ENCODE data around the gene SLC9B2. TPM values are rescaled to one million over a fixed set of nuclear protein-coding genes. Genes with fewer than 3 reads are reported as not detected.

The SLC9B2 gene
- total RNA-seq, 1 experiment from 2014 or later = not detected

GRCh38 chr4:103086551-103086950, 10.0 kb upstream of the SLC9B2 start:
- in situ Hi-C loops (cut with HindIII; ENCODE audit: low pct_unique_long_range_greater_than_20kb, low sequenced_read_pairs) = no loop called here

DNA sequence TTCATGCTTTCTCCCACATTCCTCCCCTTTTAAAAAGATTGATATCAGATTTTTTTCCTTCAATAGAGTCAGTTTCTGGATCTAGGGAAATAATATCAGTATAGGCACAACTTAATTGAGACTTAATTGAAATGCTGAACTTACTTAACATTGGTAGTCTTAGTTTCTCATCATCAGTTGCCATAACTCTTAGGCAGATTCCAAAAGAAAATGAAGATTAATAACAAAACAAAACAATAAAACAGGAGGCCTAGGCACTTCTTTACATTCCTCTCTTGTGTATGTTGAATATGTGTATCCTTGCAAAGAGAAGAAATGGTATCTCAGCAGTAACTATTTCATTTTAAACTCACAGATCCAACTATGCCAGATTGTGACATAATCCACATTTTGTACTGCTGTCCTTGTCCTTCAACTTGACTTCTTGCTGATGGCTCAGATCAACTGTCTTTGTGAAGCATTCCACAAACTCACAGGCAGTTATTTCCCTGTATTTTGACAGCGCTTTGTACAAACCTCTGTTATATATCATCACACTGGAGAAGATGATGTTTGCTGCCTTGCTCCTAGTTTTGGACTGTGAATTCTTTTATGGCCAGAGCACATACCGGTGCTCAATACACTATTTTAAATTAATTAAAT, 9.1 kb upstream of the SLC9B2 start:
- in situ Hi-C loops (cut with HindIII; ENCODE audit: low pct_unique_long_range_greater_than_20kb, low sequenced_read_pairs) = no loop called here
- DNase-seq (ENCODE audit: low read depth) = no peak

More at GRCh38 chr4:103086551-103086950, 10.0 kb upstream of the SLC9B2 start:
- no peak for DNase-seq (ENCODE audit: low read depth)

DNA sequence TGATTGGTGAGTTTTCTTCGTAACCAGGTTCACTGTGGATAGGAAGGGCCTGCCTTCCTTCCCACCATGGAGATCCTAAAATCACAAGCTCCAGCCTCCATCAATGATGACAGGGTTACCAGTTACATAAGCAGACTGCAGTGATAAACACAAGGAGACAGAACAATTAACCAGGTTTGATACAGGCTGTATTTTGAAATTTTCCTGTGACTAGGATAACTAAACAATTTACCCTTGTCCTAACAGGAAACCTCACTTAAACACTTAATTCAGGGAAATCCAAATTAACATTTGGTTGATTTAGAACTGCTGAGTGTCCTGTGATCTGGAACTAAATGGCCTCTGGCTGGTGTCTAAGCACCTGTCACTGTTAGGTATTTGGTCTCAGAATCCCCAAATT, 3.1 kb upstream of the SLC9B2 start:
- in situ Hi-C loops (cut with HindIII; ENCODE audit: low pct_unique_long_range_greater_than_20kb, low sequenced_read_pairs) = no loop called here
- DNase-seq (ENCODE audit: low read depth) = no peak

DNA sequence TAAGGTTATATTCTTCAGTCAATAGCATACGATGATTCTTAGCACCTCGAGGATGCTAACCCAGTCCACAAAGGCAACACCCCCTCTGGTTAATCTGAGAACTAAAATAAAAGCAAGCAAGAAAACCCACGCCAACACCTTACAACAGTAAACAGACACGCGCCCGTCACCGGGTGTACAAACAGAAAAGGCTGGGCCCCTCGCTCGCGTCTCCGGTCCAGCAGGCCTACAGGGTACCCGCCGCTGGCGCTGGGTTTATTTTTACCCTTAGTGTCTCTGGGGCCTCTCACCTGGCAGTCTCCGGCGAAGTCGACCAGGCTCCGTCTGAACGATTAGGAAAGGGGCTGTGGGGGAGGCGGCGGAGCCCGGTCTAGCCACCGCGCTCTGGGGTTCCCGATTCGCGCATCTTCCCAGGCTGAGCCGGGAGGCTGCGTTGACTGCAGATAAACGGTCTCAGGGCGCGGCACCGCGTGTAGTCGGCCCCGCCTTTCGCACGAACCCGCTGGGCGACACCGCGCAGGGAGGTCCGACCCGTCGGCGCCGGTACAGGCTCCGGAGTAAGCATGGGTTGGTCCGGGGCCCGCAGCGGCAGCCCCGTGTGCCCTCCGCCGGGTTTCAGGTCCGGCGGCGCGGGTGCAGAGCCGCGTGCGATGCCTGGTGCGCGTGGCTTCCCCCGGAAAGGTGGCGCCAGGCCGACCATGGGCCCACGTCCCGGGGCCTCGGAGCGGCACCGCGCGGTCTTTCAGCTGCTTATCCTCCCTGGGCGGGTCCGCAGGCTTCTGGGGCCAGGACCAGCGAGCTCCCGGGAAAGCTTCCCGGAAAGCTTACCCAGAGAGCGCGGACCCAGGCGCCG, 441 bp downstream of the SLC9B2 start:
- no peak for DNase-seq (ENCODE audit: low read depth)
- in situ Hi-C loops (cut with HindIII; ENCODE audit: low pct_unique_long_range_greater_than_20kb, low sequenced_read_pairs) = no loop called here

- no peak for DNase-seq (ENCODE audit: low read depth)
- in situ Hi-C loops (cut with HindIII; ENCODE audit: low pct_unique_long_range_greater_than_20kb, low sequenced_read_pairs) = no loop called here
Measured at GRCh38 chr4:103075435-103075893, 1.1 kb downstream of the SLC9B2 start.

DNA sequence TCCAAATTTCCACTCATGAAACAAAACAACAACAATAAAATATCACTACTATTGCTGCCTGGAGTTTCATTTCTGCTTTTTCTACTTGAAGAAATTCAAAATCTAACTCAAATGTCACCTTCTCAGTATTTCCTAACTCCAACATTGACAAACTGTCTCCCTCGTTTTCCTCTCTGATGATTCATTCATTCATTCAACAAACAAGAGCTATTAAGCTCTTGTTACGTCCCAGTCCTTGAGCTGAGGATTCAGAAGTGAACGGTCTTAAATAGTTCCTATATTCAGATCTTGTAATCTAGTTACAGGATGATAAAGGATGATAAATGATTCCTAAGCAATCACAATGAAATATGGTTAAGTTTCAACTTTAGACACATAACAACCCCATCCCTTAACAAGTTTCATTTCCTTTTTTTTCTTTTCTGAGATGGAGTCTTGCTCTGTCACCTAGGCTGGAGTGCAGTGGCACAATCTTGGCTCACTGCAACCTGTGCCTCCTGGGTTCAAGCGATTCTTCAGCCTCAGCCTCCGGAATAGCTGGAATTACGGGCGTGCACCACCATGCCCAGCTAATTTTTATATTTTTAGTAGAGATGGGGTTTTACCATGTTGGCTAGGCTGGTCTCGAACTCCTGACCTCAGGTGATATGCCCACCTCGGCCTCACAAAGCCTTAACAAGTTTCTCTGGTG, 1.7 kb downstream of the SLC9B2 start:
- no peak for DNase-seq (ENCODE audit: low read depth)
- in situ Hi-C loops (cut with HindIII; ENCODE audit: low pct_unique_long_range_greater_than_20kb, low sequenced_read_pairs) = no loop called here

GRCh38 chr4:103073792-103074438, 2.6 kb downstream of the SLC9B2 start:
- no peak for DNase-seq (ENCODE audit: low read depth)
- in situ Hi-C loops (cut with HindIII; ENCODE audit: low pct_unique_long_range_greater_than_20kb, low sequenced_read_pairs) = no loop called here

- in situ Hi-C loops (cut with HindIII; ENCODE audit: low pct_unique_long_range_greater_than_20kb, low sequenced_read_pairs) = no loop called here
- no peak for DNase-seq (ENCODE audit: low read depth)
Measured at GRCh38 chr4:103067841-103068547, 8.6 kb downstream of the SLC9B2 start.

DNA sequence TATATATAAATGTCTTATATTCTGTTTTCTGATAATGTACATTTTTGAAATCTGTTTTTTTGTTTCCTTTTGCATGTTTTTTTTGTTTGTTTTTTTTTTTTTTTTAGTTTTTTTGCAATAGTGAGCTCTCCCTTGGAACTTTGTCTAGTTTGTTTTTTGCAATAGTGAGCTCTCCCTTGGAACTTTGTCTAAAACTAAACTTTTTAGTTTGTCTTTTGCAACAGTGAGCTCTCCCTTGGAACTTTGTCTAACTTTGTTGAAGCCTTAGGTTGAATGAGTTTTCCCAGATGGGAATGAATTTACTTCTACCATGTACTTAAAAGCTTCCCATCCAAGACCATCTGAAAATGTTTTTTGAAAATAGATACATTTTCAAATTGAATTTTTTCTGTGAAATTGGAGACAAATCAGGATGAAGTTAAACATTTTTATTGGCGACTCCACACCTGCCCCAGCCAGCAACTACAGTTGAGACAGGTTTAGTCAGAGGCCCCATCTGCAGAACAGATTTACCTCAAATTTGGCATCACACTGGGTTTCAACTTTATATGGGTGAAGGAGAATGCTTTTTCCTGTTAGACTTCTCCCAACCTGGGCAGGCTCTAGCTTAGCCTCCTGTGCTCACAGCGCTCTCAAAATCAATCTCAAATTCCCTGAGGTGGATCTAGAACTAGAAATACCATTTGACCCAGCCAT, 16.0 kb downstream of the SLC9B2 start:
- in situ Hi-C loops (cut with HindIII; ENCODE audit: low pct_unique_long_range_greater_than_20kb, low sequenced_read_pairs) = no loop called here
- no peak for DNase-seq (ENCODE audit: low read depth)

DNA sequence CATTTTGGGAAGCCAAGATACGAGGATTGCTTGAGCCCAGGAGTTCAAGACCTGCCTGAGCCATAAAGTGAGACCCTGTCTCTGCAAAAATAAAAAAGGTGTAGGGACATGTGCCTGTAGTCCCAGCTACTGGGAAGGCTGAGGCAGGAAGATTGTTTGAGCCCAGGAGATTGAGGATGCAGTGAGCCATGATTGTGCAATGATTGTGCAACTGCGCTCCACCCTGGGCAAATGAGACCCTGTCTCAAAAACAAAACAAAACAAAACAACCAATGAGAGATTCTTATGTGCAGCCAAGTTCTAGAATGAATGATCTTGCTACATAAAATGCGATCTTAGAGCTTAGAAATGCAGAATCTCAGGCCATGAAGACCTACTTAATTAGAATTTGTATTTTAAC, 22.5 kb downstream of the SLC9B2 start:
- no peak for DNase-seq (ENCODE audit: low read depth)
- in situ Hi-C loops (cut with HindIII; ENCODE audit: low pct_unique_long_range_greater_than_20kb, low sequenced_read_pairs) = no loop called here

- DNase-seq (ENCODE audit: low read depth) = no peak
- in situ Hi-C loops (cut with HindIII; ENCODE audit: low pct_unique_long_range_greater_than_20kb, low sequenced_read_pairs) = no loop called here
Measured at GRCh38 chr4:103052779-103053178, 23.8 kb downstream of the SLC9B2 start.

DNA sequence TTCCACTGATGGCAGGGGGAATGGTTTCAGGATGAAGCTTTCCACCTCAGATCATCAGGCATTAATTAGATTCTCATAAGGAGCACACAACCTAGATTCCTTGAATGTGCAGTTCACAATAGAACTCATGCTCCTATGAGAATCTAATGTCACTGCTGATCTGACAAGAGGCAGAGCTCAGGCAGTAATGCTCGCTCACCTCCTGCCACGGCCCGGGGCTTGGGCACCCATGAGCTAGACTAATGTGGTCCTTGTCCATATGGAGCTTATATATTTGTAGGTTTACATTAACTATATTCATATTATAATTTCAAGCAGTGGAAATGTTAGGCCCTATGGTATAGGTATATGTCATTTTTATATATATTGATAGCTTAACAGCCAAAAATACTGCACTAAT, 24.4 kb downstream of the SLC9B2 start:
- in situ Hi-C loops (cut with HindIII; ENCODE audit: low pct_unique_long_range_greater_than_20kb, low sequenced_read_pairs) = no loop called here
- no peak for DNase-seq (ENCODE audit: low read depth)

- DNase-seq (ENCODE audit: low read depth) = no peak
- in situ Hi-C loops (cut with HindIII; ENCODE audit: low pct_unique_long_range_greater_than_20kb, low sequenced_read_pairs) = no loop called here
Measured at GRCh38 chr4:103050736-103051436, 25.7 kb downstream of the SLC9B2 start.

GRCh38 chr4:103046416-103047290, 29.9 kb downstream of the SLC9B2 start:
- in situ Hi-C loops (cut with HindIII; ENCODE audit: low pct_unique_long_range_greater_than_20kb, low sequenced_read_pairs) = no loop called here
- DNase-seq (ENCODE audit: low read depth) = peak; percentile 18

GRCh38 chr4:103044183-103044582, 32.4 kb downstream of the SLC9B2 start:
- DNase-seq (ENCODE audit: low read depth) = no peak
- in situ Hi-C loops (cut with HindIII; ENCODE audit: low pct_unique_long_range_greater_than_20kb, low sequenced_read_pairs) = no loop called here

- no peak for DNase-seq (ENCODE audit: low read depth)
- in situ Hi-C loops (cut with HindIII; ENCODE audit: low pct_unique_long_range_greater_than_20kb, low sequenced_read_pairs) = no loop called here
Measured at GRCh38 chr4:103036169-103036568, 40.4 kb downstream of the SLC9B2 start.

Measured in Caki2 (cell line).